PC-9 (cell line): ENCODE results near the gene MFSD6L. TPM values are rescaled to one million over a fixed set of nuclear protein-coding genes. Genes with fewer than 3 reads are reported as not detected.

Source experiments
- BruUV-seq: library from RNA; stranded (reverse); fragments of 400-500 nt; replicated peaks from 2 replicates; lab custom pipeline; 2021; lab: Mats Ljungman, UMichigan
- CTCF ChIA-PET: fragments of 300-600 bp; sonication (Branson Sonifier 250); formaldehyde crosslinking; loops from one replicate; lab custom pipeline; 2022; ENCODE audit warnings: antibody characterized with exemption; lab: Charles Lee
- POLR2A ChIA-PET: fragments of 300-600 bp; sonication (Branson Sonifier 250); formaldehyde crosslinking; loops from one replicate; lab custom pipeline; 2022; ENCODE audit warnings: antibody characterized with exemption; ENCODE audit not compliant: unreplicated experiment; lab: Charles Lee
- DNase-seq, 2 experiments: peaks; one replicate each; pipeline versions ENCODE4 v3.0.0 to v3.0.0-alpha.2; 2015 to 2022; ENCODE audit warnings: mixed read lengths in 1 of 2
- H2AFZ ChIP-seq: fragments of 200-600 bp; sonication (generic); 2 replicates; pipeline ENCODE4 v1.8.1; 2017; ENCODE audit warnings: antibody characterized with exemption
- H3F3A ChIP-seq: fragments of 200-600 bp; sonication (generic); 2 replicates; pipeline ENCODE4 v1.8.1; 2017; ENCODE audit warnings: antibody characterized with exemption, mild to moderate bottlenecking, low read depth; ENCODE audit not compliant: insufficient read depth
- H3K27ac ChIP-seq: fragments of 200-600 bp; sonication (generic); 2 replicates; pipeline ENCODE4 v1.6.1; 2016; ENCODE audit warnings: mixed run types
- H3K27me3 ChIP-seq: fragments of 200-600 bp; sonication (generic); 2 replicates; pipeline ENCODE4 v1.6.1; 2016; ENCODE audit warnings: low read depth, mixed run types; ENCODE audit not compliant: insufficient read depth
- H3K36me3 ChIP-seq: fragments of 200-600 bp; sonication (generic); 2 replicates; pipeline ENCODE4 v1.6.1; 2016; ENCODE audit warnings: low read depth, mixed run types
- H3K4me1 ChIP-seq: fragments of 200-600 bp; sonication (generic); replicated peaks from 2 replicates; pipeline ENCODE4 v1.6.1; 2016; ENCODE audit warnings: mixed run types; ENCODE audit not compliant: insufficient read depth
- H3K4me2 ChIP-seq: fragments of 200-600 bp; sonication (generic); 2 replicates; pipeline ENCODE4 v1.6.1; 2017; ENCODE audit warnings: mixed run types
- H3K4me3 ChIP-seq: fragments of 200-600 bp; sonication (generic); 2 replicates; pipeline ENCODE4 v1.6.1; 2016; ENCODE audit warnings: mixed run types
- H3K79me2 ChIP-seq: fragments of 200-600 bp; sonication (generic); 2 replicates; pipeline ENCODE4 v1.6.1; 2017; ENCODE audit warnings: low read depth, mixed run types
- H3K9me2 ChIP-seq: fragments of 200-600 bp; sonication (generic); 2 replicates; pipeline ENCODE4 v1.8.1; 2017; ENCODE audit warnings: mild to moderate bottlenecking; ENCODE audit not compliant: insufficient read depth
- H3K9me3 ChIP-seq: fragments of 200-600 bp; sonication (generic); 2 replicates; pipeline ENCODE4 v1.8.1; 2016; ENCODE audit warnings: low read depth; ENCODE audit not compliant: insufficient read depth
- H4K20me1 ChIP-seq: fragments of 200-600 bp; sonication (generic); 2 replicates; pipeline ENCODE4 v1.8.1; 2017; ENCODE audit not compliant: insufficient read depth
- EZH2 ChIP-seq: fragments of 200-600 bp; sonication (generic); IDR thresholded peaks from 2 replicates; pipeline ENCODE4 v1.8.0; 2017; ENCODE audit warnings: antibody characterized with exemption, low read depth
- intact Hi-C: fragments of 100-400 bp; cut with micrococcal nuclease; formaldehyde crosslinking; loops from one replicate; pipeline ENCODE4 v1.10.0; 2022; ENCODE audit not compliant: unreplicated experiment
- total RNA-seq: library from RNA; stranded (reverse); gene quantifications from 2 replicates; pipeline ENCODE4 v1.2.3, GENCODE V29; 2021
- TF ChIP-seq, protein P1 (sequence below): fragments of 200-600 bp; sonication (generic); conservative IDR thresholded peaks from 2 replicates; pipeline ENCODE4 v1.6.1; 2017; ENCODE audit warnings: mixed run types, antibody characterized with exemption, mild to moderate bottlenecking, moderate library complexity

The MFSD6L gene
- total RNA-seq, 1 experiment from 2014 or later = not detected

DNA sequence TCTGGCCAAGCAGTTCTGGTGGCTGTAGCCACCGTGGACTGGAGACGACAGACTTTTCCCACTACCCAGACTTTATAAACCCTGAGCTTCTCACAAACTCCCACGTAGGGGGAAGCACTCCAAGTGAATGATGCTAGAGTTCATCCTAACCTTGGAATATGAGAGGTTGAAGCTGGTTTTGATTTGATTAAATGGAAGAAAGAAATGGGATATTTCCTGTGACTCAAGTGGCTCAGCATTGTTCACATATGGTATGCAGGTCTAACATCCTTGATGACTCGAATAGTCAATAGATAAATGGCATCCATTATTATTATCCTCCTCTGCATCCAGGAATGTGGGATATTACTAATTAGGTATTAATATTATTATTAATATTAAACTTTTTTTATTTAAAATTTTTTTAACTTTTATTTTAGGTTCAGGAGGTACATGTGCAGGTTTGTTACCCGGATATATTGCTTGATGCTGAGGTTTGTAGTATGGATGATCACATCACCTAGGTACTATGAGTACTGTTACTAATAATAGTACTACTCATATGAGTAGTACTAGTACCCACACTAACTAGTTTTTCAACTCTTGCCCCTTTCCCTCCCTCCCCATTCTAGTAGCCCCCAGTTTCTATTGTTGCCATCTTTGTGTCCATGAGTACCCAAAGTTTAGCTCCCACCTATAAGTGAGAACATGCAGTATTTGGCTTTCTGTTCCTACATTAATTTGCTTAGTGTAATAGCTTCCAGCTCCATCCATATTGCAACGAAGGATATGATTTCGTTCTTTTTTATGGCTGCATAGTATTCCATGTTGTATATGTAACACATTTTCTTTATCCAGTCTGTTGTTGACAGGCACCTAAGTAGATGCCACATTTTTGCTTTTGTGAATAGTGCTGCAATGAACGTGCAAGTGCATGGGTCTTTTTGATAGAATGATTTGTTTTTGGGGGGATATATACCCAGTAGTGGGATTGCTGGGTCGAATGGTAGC, 45.4 kb upstream of the MFSD6L start:
- Histone ChIP-seq H3K27ac (no peak overlapping the region), H3K4me1 (no peaks in the 10 kb centered on the region), H3K36me3 (no peaks in the 10 kb centered on the region), H3K27me3 (peaks cover 16% of the 10 kb centered on the region), H3K79me2 (no peaks in the 10 kb centered on the region), H3K9me2 (no peaks in the 10 kb centered on the region), H3K4me2 (no peak overlapping the region), H4K20me1 (no peaks in the 10 kb centered on the region), H3K4me3 (no peak overlapping the region), H3K9me3 (no peaks in the 10 kb centered on the region), H3F3A (no peaks in the 10 kb centered on the region), H2AFZ (no peak overlapping the region)
- no peak for DNase-seq
- CTCF ChIA-PET = no interaction called here
- no peak for TF ChIP-seq EZH2
- TF ChIP-seq, protein P1, sequence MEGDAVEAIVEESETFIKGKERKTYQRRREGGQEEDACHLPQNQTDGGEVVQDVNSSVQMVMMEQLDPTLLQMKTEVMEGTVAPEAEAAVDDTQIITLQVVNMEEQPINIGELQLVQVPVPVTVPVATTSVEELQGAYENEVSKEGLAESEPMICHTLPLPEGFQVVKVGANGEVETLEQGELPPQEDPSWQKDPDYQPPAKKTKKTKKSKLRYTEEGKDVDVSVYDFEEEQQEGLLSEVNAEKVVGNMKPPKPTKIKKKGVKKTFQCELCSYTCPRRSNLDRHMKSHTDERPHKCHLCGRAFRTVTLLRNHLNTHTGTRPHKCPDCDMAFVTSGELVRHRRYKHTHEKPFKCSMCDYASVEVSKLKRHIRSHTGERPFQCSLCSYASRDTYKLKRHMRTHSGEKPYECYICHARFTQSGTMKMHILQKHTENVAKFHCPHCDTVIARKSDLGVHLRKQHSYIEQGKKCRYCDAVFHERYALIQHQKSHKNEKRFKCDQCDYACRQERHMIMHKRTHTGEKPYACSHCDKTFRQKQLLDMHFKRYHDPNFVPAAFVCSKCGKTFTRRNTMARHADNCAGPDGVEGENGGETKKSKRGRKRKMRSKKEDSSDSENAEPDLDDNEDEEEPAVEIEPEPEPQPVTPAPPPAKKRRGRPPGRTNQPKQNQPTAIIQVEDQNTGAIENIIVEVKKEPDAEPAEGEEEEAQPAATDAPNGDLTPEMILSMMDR = no peak
- POLR2A ChIA-PET = no interaction called here
- BruUV-seq = no TSS peak
- intact Hi-C loops = no loop called here

DNA sequence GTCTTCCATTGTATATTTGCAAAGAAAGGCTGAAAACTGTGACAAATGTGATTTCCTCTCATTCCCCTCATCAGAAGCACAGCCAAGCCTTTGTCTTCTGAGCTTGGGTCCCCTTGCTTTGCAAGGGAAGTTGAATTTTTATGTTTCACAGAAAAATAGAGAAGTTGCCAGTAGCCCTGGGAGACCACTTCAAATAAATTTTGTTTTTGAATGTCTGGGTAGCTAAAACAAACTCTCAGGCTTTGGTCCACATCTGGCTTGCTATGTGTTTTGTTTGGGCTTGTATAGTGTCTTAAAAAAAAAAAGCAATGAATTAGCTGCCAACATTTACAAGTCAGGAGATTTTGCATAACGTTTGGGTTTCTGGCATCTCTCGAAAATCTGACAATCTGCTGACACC, 44.2 kb upstream of the MFSD6L start:
- H3K4me2 ChIP-seq = no peak overlapping the region
- no peaks in the 10 kb centered on the region for H3K79me2 ChIP-seq
- no peaks in the 10 kb centered on the region for H3K9me3 ChIP-seq
- CTCF ChIA-PET = no interaction called here
- H3K36me3 ChIP-seq = no peaks in the 10 kb centered on the region
- BruUV-seq = no TSS peak
- H3K9me2 ChIP-seq = no peaks in the 10 kb centered on the region
- H3K27ac ChIP-seq = no peak overlapping the region
- no peaks in the 10 kb centered on the region for H3K4me1 ChIP-seq
- TF ChIP-seq EZH2 = no peak
- TF ChIP-seq, protein P1 = no peak
- H4K20me1 ChIP-seq = no peaks in the 10 kb centered on the region
- DNase-seq = no peak
- H3K27me3 ChIP-seq = peaks cover 25% of the 10 kb centered on the region
- H3F3A ChIP-seq = no peaks in the 10 kb centered on the region
- H2AFZ ChIP-seq = no peak overlapping the region
- H3K4me3 ChIP-seq = no peak overlapping the region
- intact Hi-C loops = no loop called here
- POLR2A ChIA-PET = no interaction called here

DNA sequence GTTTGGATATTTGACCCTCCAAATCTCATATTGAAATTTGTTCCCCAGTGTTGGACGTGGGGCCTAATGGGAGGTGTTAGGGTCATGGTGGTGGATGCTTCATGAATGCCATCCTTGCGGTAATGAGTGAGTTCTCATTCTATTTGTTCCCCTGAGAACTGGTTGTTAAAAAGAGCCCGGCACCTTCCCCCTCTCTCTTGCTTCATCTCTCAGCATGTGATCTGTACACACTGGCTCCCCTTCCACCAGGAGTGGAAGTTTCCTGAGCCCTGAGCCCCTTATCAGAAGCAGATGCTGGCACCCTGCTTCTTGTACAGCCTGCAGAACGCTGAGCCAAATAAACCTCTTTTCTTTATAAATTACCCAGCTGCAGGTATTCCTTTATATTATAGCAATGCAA, 42.7 kb upstream of the MFSD6L start:
- POLR2A ChIA-PET = no interaction called here
- Histone ChIP-seq H3K27me3 (peaks cover 38% of the 10 kb centered on the region), H3K9me3 (no peaks in the 10 kb centered on the region), H3K4me3 (no peak overlapping the region), H4K20me1 (no peaks in the 10 kb centered on the region), H3K9me2 (no peaks in the 10 kb centered on the region), H3K4me2 (no peak overlapping the region), H2AFZ (no peak overlapping the region), H3K4me1 (no peaks in the 10 kb centered on the region), H3K79me2 (no peaks in the 10 kb centered on the region), H3F3A (no peaks in the 10 kb centered on the region), H3K27ac (no peak overlapping the region), H3K36me3 (no peaks in the 10 kb centered on the region)
- intact Hi-C loops = no loop called here
- CTCF ChIA-PET = no interaction called here
- TF ChIP-seq EZH2 = no peak
- TF ChIP-seq, protein P1 = no peak
- DNase-seq = no peak
- no TSS peak for BruUV-seq
